ENCODE data around the gene COLGALT1.
A peak's percentile ranks its signal among the peaks of the same experiment; 100 is the strongest.
"Not testable (repeated sequence)": the region's sequence is repeated elsewhere in the genome, so short reads cannot be mapped to it uniquely, and the experiment has no call there.

The COLGALT1 gene

DNA sequence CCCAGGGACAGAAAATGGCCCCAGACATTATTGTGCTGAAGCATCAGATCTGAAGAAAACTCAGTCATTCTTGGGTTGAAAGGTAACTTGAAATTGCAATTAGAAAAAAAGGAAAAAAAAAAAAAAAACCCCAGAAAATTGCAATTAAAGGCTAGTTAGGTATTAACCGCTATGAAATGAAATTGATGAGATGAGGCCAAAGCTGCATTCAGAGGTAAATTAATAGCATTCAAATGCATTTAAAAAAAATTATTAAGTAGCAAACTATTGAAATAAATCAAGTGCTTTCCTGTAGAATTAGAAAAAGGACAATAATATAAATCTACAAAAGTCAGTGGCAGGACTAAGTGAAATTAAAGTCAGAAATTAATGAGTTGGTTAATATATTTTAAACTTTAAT lies 37.6 kb upstream of the COLGALT1 start:
- no peak for DNase-seq (ENCODE audit: low read depth)
- TF ChIP-seq, protein P1, sequence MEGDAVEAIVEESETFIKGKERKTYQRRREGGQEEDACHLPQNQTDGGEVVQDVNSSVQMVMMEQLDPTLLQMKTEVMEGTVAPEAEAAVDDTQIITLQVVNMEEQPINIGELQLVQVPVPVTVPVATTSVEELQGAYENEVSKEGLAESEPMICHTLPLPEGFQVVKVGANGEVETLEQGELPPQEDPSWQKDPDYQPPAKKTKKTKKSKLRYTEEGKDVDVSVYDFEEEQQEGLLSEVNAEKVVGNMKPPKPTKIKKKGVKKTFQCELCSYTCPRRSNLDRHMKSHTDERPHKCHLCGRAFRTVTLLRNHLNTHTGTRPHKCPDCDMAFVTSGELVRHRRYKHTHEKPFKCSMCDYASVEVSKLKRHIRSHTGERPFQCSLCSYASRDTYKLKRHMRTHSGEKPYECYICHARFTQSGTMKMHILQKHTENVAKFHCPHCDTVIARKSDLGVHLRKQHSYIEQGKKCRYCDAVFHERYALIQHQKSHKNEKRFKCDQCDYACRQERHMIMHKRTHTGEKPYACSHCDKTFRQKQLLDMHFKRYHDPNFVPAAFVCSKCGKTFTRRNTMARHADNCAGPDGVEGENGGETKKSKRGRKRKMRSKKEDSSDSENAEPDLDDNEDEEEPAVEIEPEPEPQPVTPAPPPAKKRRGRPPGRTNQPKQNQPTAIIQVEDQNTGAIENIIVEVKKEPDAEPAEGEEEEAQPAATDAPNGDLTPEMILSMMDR (conservative IDR thresholded peaks at IDR 0.05; ENCODE audit: low read depth, low read length) = no peak
- H3K4me3 ChIP-seq (ENCODE audit: low read depth, low read length) = no peak overlapping the region

DNA sequence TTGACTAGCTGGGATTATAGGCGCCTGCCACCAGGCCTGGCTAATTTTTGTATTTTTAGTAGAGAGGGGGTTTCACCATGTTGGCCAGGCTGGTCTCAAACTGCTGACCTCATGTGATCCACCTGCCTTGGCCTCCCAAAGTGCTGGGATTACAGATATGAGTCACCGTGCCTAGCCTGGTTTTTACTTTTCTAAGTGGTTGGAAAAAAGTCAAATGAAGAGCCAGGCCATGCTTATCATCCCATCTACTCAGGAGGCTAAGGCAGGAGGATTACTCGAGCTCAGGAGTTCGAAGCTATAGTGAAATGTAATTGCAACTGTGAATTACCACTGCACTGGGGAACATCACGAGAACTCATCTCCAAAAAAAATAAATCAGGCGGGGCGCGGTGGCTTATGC lies 36.8 kb upstream of the COLGALT1 start:
- DNase-seq (ENCODE audit: low read depth); H3K4me3 ChIP-seq (ENCODE audit: low read depth, low read length): not testable (repeated sequence)

- no peak for DNase-seq (ENCODE audit: low read depth)
- TF ChIP-seq, protein P1 (conservative IDR thresholded peaks at IDR 0.05; ENCODE audit: low read depth, low read length) = no peak
- H3K4me3 ChIP-seq (ENCODE audit: low read depth, low read length) = no peak overlapping the region
These were observed 35.5 kb upstream of the COLGALT1 start for GRCh38 chr19:17519967-17520366.

GRCh38 chr19:17520865-17521264 lies 34.6 kb upstream of the COLGALT1 start:
- DNase-seq (ENCODE audit: low read depth) = no peak
- TF ChIP-seq, protein P1 (conservative IDR thresholded peaks at IDR 0.05; ENCODE audit: low read depth, low read length) = no peak
- H3K4me3 ChIP-seq (ENCODE audit: low read depth, low read length) = no peak overlapping the region

DNA sequence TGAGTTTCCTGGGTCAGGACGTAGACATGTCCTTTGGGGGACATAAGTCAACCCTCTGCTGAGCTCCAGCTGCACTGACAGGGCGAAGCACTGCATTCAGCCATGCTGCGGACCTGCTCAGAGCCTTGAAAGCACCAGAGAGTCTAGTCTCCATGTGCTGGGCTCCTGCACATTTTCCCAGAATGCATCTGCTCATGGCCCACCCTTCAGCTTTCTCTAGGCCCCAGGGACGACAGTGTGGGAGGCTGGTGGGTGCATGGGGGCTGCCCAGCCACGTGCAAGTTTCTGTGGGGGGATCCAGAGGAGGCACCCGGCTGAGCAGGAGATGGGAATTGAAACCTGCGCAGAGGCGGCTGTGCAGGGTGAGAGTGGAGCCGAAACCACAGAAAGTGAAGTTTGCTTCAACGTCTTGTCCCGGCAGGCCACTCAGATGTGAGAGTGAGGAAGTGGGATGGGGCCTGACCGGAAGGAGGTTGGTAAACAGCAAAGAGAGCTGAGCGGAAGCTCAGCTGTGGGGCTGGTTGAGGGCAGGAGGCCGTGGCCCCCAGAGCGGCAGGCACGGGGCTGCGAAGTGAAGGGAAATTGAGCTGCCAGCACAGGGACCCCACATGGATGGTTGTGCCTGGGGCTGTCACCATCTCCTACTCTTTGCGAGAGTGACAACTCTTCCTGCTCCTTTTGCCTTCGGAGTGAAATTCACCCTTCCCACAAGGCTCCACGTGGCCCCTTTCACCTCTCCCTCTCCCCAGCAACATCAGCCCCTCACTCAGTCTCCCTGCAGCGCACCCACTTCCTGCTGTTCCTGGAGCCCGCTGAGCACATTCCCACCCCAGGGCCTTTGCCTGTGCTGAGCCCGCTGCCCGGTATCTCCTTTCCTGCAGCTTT lies 32.2 kb upstream of the COLGALT1 start:
- TF ChIP-seq, protein P1 (conservative IDR thresholded peaks at IDR 0.05; ENCODE audit: low read depth, low read length) = no peak
- DNase-seq (ENCODE audit: low read depth) = peak; percentile 36
- no peak overlapping the region for H3K4me3 ChIP-seq (ENCODE audit: low read depth, low read length)

DNA sequence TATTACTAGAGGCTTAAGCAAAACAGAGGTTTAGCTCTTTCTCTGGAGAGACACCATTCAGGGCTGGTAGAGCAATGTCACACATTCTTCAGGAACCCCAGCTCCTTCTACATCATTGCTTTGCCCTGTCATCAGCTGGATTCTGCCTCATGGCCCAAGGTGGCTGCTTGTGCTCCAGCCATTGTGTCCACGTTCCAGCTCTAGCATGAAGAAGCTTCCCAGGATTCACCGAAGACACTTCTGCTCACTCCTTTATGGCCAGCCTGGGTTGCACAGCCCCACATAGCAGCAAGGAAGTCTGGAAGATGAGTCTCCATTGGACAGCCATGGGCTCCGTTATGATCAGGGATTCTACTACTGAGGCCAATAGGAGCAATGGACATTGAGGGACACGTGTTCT lies 30.8 kb upstream of the COLGALT1 start:
- no peak for DNase-seq (ENCODE audit: low read depth)
- TF ChIP-seq, protein P1 (conservative IDR thresholded peaks at IDR 0.05; ENCODE audit: low read depth, low read length) = no peak
- no peak overlapping the region for H3K4me3 ChIP-seq (ENCODE audit: low read depth, low read length)

- no peak overlapping the region for H3K4me3 ChIP-seq (ENCODE audit: low read depth, low read length)
- TF ChIP-seq, protein P1 (conservative IDR thresholded peaks at IDR 0.05; ENCODE audit: low read depth, low read length) = no peak
- no peak for DNase-seq (ENCODE audit: low read depth)
These were observed 30.3 kb upstream of the COLGALT1 start for GRCh38 chr19:17525141-17525540.

Data from choroid plexus epithelial cell (primary cell).